ENCODE measurements around the gene ZNF783.
"Not testable (repeated sequence)": the region's sequence is repeated elsewhere in the genome, so short reads cannot be mapped to it uniquely, and the experiment has no call there.

GRCh38 chr7:149251518-149251917 is 10.5 kb upstream of the ZNF783 start:
- TF ChIP-seq CTCF (IDR thresholded peaks at IDR 0.05); EZH2 (IDR thresholded peaks at IDR 0.05; ENCODE audit: borderline replicate concordance, insufficient read depth, low read depth, low read length, poor library complexity, severe bottlenecking): not testable (repeated sequence)

All from B cell (primary cell).